Right lobe of liver (tissue), 4 donors: ENCODE results near the gene FXYD1.

ENCODE experiments used
- CTCF ChIP-seq, 4 donors: fragments of 200-600 bp in 3 of 4; fragments of 450-650 bp in 1 of 4; IDR thresholded peaks; one replicate each; pipeline versions ENCODE4 v1.5.1 to v1.8.0; 2016 to 2022; ENCODE audit warnings: antibody characterized with exemption in 4 of 4, mild to moderate bottlenecking in 2 of 4
- POLR2A ChIP-seq: fragments of 450-650 bp; IDR thresholded peaks from one replicate; pipeline ENCODE4 v1.6.1; 2017; ENCODE audit warnings: antibody characterized with exemption, mild to moderate bottlenecking
- donor health status: DM: no; HTN: no; CAD: no.
- donor health status: DM: no; HTN: no; CAD: no.
- donor health status: DM: no; HTN: yes; CAD: no.

- TF ChIP-seq CTCF (IDR thresholded peaks at IDR 0.05) (no peak), POLR2A (no peak)
Observed at GRCh38 chr19:35143818-35144217, 5.2 kb downstream of the FXYD1 start.
